Dedifferentiated amniotic fluid mesenchymal stem cell (primary cell): ENCODE results near the gene ASB2.

Experiments used
- DNase-seq: peaks from one replicate; pipeline ENCODE4 v3.0.0-alpha.2; 2016; ENCODE audit errors: extremely low spot score

ASB2 gene

DNA sequence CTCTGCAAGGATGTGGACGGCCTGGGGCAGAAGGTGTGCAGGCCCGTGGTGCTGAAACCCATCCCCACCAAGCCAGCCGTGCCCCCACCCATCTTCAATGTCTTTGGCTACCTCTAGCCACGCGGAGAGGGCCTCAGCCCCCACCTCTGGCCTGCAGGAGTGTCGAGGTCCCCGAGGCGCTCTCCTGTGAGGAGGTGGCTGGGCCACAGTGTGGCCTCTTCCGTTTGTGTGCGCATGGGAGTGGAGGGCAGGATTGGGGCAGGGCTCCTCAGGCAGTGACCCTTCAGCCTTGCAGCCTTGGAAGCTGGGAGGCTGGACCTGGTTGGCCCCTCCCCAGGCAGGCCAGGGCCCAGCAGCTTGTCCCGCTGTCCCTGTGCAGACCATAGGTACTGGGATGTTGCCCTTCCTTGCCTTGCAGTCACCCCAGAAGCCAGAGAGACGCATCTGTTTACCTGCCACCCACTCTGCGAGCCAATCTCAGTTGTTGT, 47.3 kb downstream of the ASB2 start:
- DNase-seq = no peak

DNA sequence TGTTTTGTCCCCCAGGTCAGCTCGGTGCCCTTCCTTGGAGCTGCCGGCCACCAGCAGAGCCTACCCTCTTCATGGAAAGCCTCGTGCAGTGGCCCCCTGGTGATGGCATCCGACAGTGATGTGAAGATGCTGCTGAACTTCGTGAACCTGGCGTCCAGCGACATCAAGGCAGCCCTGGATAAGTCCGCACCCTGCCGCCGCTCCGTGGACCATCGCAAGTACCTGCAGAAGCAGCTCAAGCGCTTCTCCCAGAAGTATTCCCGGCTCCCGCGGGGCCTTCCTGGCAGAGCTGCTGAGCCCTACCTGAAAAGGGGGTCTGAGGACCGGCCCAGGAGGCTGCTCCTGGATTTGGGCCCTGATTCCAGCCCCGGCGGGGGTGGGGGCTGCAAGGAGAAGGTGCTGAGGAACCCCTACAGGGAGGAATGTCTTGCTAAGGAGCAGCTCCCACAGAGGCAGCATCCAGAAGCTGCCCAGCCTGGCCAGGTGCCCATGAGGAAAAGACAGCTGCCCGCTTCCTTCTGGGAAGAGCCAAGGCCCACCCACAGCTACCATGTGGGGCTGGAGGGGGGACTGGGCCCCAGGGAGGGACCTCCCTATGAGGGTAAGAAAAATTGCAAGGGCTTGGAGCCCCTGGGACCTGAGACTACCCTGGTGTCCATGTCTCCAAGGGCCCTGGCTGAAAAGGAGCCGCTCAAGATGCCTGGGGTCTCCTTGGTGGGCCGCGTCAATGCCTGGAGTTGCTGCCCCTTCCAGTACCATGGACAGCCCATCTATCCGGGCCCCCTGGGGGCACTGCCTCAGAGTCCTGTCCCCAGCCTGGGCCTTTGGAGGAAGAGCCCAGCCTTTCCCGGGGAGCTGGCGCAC, 48.0 kb downstream of the ASB2 start:
- no peak for DNase-seq

DNA sequence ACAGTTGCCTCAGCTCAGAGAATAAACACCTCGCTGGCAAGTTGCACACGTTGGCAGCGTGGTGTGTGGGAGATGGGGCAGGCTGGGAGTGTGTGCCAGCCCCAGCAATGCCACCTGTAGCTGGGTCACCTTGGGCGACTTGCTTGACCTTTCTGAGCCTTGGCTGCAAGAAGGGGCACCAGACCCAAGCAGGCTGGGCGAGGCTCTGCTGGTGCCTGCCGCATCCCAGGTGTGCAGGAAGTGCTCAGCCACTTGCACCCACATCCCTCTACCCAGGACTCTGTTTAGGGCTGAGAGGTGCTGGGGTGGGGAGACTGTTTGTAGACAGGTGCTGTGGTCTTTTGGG, 48.6 kb downstream of the ASB2 start:
- no peak for DNase-seq

DNA sequence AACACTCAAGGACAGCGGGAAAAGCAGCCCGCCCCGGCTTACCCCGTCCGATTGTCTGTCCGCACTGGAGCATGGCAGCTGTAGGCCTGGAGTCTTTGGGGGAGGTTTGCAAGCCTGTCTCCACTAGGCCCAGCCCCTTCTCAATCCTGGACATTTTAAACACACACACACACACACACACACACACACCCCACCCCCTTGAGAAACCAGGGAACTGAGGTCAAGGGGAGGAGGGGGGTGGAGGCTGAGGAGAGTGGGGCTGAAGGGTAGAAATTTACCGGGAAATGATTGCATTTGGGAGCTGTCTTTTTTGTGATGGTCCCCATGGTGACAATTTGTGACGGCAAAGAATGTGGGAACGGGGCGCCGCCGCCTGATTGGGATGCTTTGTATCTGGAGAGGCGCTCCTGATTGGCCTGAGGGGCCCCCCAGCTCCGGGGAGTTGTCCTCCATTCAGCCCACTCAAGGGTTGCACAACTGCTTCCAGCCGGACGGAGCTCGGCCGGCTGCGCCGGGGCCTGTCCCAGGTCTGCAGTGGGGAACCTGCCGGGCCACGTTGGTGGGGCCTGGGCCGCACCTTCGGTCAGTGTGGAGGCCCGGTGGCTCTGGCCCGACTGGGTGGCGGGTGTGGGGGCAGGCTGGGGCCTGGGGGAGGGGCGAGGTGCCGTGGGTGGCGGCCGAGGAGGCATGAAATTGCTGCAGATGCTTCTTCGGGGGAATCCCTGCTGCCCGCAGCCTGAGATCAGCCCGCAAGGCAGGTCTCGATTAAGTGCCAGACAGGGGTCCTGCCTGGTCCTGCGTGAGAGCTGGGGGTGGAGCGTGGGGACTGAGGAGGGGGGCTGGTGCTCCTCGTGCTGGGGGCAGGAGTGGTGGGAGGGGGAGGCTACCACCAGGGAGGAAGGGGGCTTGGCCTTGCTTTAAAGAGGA, 49.2 kb downstream of the ASB2 start, which contains the start of gene FAM181A:
Gene FAM181A (plus strand): TSS at position 472 of the 927 bp plus-strand sequence. CDS start 942 bp downstream, outside the sequence.
- DNase-seq = no peak

DNA sequence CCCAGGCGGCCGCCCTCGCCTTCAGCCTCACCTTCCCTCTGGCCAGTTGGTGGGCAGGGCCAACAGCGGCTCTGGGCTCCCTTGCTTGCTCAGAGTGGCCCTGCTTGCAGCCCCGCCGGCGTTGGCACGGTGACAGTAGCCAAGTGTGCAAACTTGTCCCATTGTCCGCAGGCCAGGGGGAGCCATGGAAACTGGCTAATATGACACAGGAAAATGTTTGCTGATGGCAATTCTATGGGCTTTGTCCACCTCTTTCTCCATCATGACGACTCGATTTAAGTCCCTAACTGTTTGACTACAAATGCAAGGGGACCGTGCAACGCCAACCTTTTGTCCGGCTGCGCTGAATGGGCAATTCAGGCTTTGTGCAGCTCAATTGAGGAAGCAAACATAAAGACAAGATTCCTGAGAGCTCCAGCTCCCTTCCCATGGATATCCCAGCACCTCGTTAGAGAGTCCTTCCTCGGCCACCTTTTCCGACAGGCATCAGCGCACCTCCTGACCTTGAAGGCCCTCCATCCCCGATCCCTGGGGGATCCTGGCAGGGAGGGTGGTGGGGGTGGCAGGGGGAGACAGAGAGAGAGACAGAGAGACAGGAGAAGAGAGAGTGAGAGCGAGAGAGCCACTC, 50.0 kb downstream of the ASB2 start:
- DNase-seq = no peak

DNA sequence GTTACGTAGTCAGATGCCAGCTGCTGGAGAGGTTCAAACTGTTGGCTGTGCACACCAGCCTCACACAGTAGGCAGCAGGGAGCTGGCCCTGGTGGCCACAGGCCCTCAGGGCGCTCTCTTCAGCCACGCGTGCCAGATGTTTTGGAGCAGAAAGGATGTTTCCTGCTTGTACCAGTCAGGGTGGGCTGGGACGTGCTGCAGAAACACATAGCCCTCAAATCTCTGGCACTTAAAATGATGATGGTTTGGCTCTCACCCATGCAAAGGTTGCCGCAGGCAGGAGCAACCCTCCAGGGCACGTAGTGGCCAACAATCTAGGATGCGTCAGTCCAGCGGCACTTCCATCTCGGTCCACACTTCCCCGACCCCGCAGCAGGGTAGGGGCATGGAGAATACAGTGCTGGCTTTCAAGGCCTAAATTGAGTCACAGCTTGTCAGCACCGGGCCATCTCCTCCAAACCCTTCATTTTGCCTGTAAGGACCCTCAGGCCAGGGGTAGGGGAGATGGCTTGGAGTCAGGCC, 50.9 kb downstream of the ASB2 start:
- no peak for DNase-seq

DNA sequence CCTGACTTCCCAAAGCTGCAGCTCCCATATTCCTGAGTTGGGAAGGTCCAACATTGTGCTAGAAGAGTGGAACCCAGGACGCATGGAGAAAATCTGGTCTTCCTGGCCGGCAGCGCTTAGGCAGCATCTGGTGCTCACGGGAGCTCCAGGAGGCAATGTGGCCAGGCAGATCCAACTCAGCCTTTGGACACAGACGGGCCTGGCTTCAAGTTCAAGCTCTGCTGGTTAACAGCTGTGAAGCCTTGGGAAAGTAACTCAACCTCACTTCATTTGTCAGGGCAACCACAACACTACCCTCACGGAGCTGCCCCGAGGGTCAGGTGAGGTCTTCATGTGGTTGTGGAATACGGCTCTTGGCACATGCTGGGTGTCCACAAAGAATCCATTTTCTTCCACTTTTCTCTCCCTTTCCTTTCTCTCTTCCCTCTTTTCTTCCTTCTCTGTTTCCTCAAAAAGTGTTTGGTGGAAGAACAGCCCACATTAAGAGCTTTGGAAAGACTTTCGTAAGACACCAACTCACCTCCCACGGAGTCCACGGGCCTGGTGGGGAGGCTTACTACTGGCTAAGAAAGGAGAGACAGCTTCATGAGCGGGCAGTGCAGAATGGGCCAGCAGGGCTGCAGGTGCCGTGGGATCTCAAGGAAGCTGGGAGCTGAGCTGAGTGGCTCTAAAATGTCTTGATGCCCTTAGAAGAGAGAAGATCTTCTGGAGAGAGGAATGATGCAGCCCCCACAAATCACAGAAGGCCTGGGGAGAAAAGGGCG, 51.6 kb downstream of the ASB2 start:
- DNase-seq = no peak

DNA sequence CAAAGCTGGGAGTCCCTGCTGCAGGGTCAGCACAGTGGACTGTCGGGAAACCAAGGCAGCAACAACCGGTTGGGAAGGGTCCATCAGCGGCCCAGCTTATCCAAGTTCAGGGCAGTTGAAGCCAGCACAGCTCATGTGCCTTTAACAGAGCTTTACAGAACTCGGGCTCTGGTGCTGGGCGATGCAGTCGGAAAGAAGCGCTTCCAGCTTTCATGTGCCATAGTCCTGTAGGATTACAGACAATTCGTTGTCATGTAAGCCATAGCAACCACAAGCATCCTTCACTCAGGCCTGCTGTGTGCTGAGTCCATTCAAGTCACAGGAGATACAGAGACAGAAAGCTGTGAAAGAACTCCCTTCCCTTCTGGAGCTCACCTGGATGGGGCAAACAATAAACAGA, 52.7 kb downstream of the ASB2 start:
- no peak for DNase-seq

DNA sequence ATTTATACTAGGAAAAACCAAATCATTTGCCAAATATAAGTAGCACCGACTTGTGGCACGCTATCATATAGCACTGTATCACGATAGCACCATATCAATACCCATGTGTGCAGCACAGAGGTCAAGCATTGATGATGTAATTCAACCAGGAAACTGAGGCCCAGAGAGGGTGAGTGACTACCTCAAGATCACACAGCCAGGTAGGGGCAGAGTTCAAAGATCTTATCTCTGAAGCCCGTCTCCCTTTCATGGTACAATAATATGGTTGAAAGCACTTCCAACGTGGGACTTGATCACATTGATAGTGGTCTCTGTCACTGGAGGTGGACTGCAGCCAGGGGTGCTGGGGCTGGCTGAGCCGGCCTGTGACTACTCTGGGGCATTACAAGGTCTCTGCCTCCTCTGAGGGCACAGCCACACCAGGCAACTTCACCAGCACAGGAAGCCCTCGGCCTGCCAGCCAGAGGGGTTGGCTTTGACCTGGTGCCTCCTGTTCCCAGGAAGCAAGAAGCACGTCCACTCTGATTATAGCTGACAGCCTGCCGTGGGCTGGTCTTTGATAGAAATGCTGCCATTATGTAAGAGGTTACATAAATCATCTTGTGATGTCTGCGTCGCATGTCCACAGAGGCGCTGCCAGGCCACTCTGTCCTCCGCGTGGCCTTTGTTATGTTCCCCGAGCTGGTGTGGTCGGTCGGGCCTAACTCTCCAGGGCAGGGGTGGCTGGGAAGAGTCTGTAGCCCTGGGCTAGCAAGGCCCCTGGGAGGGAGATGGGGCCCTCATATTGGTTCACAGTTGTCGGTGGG, 55.2 kb downstream of the ASB2 start:
- no peak for DNase-seq

DNA sequence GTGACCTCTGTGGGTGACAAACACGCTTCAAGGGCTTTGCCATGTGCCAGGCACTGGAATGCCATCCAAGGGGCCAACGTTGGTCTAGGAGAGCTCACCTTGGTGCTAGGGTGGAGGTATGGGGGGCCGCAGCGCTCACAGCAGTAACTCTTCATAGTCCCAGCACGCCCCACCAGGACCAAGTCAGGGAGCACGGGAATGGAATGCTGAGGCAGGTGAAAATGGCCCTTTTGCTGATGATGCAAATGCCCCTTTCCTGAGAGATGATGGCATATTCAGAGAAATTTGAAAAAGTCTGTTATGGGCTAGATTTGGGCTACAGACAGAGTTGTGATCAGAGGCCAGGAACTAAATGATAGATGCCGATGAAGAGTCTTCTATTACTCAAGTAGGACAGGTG, 59.2 kb downstream of the ASB2 start:
- no peak for DNase-seq

DNA sequence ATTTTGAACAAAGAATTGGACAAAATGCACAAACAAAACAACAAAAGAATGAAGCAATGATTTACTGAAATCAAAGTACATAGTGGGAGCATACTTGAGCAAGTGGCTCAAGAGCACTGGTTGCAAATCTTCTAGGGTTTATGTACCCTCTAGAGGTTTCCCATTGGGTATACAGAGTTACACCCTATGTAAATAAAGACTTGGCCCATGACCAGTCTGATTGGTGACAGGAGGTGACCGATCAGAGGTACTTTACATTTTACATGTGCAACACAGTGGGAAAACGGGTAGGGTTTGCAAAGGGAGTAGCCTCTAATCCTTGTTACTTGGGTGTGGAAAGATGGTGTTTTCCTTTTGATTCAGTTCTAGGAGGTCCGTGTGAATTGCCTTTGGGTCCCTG, 59.9 kb downstream of the ASB2 start:
- no peak for DNase-seq

DNA sequence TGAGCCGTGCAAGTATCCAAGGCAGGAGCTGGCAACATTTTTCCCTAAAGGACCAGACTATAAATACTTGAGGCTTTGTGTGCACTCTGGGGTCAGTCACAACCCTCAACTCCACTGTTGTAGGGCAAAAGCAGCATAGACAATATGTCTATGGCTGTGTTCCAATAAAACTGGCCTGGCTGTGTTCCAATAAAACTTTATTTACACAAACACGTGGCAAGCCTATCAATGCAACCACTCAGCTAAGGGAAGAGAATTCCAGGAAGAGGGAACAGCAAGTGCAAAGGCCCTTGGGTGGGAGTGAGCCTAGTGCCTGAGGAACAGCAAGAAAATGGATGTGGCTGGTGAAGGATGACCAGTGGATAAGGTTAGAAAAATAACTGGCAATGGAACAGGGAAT, 60.6 kb downstream of the ASB2 start:
- no peak for DNase-seq

DNA sequence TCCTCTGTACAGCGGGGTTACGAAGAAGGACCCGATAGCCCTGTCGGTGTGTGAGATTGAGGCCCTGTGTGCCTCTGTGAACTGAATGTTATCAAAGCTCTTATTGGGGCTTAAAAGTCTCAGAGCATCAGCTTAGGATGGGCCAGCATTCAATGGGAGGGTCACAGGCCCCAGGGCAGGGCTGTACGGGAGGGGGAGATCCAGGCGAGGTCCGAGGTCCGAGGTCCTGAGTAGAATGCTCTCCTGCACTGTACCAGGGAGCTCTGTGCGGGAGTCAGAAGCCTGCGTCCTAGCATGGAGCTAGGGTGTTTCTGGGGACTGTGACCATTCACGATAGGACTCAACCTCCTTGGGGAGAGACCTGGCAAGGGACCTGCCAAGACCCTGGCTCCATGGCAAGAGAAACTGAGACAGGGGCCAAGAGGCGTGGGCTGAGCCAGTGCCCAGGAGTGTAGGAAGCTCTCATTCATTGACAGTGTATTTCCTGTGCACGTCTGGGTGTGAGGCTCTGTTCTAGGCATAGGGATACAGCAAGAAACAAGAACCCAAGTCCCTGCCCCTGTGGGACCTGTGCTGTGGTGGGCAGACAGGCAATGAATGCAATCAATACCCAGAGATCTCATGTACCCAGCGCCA, 61.2 kb downstream of the ASB2 start:
- no peak for DNase-seq

DNA sequence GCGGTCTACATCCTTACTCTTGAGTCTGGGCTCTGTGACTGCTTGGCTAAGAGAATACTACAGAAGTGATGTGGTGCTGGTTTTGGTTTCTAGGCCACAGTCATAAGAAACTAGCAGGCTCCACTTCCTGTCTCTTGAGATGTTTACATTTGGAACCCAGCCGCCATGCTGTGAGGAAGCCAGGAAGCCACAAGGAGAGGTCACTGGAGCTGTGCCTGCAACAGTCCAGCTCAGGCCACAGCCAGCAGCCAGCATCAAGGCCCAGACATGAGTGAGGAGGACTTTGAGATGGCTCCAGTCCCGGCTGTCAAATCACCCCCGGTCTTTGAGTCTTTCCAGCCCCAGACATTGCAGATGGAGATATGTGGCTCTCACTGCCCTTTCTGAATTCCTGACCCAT, 62.1 kb downstream of the ASB2 start:
- no peak for DNase-seq

DNA sequence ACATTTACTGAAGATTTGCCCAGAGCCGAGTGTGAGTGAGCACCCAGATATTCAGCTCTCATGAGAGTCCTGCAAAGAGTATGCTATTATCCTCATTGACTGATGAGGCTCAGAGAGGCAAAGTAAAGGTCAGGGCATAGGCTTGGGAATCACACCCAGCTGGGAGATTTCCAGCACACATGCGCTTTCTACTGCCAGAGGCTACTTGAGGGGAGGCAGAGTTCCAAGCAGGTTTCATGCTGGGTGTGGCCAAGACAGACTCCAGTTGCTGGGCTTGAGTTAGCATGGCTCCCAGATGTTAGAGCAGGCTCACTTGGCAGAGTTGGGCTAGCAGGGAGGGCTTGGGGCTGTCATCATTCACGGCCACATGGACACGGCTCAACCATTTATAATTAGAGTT, 63.6 kb downstream of the ASB2 start:
- no peak for DNase-seq

DNA sequence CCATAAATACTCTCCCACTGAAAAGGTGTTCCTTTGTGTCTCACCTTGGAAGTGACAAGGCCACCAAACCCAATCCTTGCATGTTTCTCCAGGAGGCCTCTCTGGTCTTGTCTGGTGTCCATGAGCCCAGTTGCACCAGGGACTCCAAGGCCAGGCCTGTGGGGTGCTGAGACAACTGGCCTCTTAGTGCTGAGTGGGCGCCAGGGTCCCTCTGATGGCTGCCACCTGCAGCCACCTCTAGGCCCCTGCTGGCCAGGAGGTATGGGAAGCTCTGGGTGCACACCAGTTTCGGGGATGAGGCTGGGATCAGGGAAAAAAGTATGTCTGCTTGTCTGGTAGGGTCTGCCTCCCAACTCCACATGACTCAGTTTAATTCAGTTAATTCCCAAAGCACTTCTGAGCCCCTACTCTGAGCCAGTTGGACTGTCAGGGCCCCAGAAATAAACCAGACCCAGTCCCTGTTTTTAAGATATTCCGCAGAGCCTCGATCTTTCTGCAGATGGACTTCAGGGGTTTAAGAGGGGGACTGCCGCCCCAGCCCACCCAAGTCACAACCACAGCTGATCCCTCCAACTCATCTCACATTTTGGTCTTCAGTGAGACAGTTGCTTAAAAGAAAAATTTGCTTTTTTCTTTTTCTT, 64.3 kb downstream of the ASB2 start:
- DNase-seq = no peak

DNA sequence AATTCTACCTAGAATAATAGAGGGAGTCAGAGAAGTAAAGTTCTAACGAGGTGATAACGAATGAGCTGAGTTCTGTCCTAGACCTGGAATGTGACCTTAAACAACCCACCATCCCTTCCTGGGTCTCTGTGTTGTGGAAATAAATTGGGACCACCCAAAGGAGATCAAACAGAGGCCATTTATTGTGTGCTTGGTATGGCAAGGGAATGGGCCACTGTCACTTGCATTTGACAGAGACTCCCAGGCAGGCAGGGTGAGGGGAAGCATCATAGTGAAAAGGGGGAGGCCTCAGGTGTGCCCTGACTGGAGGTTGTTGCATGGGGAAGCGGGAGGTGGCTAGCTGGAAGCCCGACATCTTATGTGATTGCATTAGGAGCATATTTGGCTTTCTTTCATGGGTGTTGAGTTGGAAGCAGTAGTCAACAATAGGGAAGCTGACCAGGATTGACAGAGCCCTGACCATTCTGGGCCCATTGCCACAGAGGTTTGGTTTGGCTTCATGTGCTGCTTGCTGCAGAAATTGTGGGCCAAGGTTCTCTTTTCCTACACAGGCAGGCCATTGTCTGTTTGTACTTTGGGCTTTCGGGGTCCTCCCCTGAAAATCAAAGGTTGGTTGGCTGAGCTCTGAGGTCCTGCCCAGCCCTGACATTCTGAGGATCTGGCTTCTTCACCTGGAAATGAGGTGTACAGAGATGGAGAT, 66.8 kb downstream of the ASB2 start:
- DNase-seq = no peak
